Measurements from ENCODE around the gene NOP14. TPM values are rescaled to one million over a fixed set of nuclear protein-coding genes. Genes with fewer than 3 reads are reported as not detected.

Gene NOP14
- total RNA-seq, 1 donor from 2014 or later: 21.4 TPM

DNA sequence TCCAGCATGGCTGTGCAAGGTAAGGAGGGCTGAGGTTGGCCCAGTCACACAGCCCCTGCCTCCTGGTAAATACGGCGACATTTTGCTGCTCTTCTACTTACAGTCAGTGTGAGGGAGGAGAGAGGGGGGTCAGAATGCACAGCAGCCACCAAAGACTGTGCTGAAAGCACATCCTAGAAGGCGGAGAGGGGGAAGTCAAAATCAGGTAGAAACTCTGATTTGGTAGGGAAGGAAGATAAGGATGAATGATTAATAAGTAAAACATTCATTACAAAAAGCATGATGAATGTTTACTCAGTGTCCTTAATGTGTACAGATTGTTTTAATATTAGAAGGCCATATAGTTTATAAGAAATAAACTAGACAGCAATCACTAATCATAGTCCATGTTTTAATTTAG lies 62.0 kb downstream of the NOP14 start:
- H3K27ac ChIP-seq: no peak overlapping the region
- ATAC-seq: no peak
- DNase-seq: no peak

DNA sequence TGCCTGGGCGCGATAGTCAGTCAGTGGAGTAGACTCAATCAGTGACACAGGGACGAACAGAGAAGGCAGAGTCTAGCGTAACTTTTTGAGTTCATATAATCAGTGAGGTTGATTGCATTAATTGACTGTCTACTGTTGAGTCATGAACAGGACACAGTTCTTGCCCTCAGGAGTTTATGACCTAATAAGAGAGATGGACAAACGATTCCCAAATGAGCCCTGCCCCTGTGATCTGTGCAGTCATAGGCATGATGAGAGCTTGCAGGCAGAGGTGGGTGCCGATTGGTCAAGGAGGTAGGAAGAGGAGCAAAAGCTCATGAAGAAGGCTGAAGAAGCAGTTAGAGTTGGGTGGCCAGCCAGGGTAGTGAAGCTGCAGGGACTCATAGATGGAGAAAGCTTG lies 62.5 kb downstream of the NOP14 start:
- no peak for ATAC-seq
- Histone ChIP-seq H3K27me3 (no peaks in the 10 kb centered on the region), H3K27ac (no peak overlapping the region), H3K9me3 (no peaks in the 10 kb centered on the region), H3K4me1 (no peaks in the 10 kb centered on the region), H3K36me3 (peaks cover 100% of the 10 kb centered on the region), H3K4me3 (no peak overlapping the region)
- intact Hi-C loops (cut with DNase I): no loop called here
- no peak for DNase-seq
- TF ChIP-seq, protein P1, sequence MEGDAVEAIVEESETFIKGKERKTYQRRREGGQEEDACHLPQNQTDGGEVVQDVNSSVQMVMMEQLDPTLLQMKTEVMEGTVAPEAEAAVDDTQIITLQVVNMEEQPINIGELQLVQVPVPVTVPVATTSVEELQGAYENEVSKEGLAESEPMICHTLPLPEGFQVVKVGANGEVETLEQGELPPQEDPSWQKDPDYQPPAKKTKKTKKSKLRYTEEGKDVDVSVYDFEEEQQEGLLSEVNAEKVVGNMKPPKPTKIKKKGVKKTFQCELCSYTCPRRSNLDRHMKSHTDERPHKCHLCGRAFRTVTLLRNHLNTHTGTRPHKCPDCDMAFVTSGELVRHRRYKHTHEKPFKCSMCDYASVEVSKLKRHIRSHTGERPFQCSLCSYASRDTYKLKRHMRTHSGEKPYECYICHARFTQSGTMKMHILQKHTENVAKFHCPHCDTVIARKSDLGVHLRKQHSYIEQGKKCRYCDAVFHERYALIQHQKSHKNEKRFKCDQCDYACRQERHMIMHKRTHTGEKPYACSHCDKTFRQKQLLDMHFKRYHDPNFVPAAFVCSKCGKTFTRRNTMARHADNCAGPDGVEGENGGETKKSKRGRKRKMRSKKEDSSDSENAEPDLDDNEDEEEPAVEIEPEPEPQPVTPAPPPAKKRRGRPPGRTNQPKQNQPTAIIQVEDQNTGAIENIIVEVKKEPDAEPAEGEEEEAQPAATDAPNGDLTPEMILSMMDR (IDR thresholded peaks at IDR 0.05): no peak

More for the DNA sequence above, 62.0 kb downstream of the NOP14 start:
- H3K27me3 ChIP-seq: no peaks in the 10 kb centered on the region
- TF ChIP-seq, protein P1 (IDR thresholded peaks at IDR 0.05): no peak
- H3K4me1 ChIP-seq: no peaks in the 10 kb centered on the region
- no peaks in the 10 kb centered on the region for H3K9me3 ChIP-seq
- H3K4me3 ChIP-seq: no peak overlapping the region
- intact Hi-C loops (cut with DNase I): no loop called here
- peaks cover 100% of the 10 kb centered on the region for H3K36me3 ChIP-seq

DNA sequence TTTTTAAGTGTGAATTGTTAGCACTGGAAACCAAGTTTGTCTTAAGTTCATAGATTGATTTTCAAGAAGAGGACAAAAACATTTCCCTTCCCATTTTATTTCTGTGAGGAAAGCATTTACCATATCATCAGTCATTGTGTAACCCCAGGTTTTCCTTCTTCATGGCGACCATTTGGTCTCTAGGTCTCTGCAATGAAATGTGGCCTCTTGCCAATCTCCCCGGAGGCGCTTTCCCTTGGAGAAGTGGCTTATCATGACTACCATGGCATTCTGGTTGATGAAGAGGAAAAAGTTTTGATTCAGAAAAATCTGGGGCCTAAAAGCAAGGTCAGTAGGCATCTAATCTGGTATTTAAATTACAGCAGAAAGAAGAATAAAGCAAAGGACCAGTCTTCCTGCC lies 65.2 kb downstream of the NOP14 start:
- H3K27ac ChIP-seq: no peak overlapping the region
- DNase-seq: no peak
- no peaks in the 10 kb centered on the region for H3K27me3 ChIP-seq
- no peaks in the 10 kb centered on the region for H3K9me3 ChIP-seq
- no peak for ATAC-seq
- no peaks in the 10 kb centered on the region for H3K4me1 ChIP-seq
- intact Hi-C loops (cut with DNase I): no loop called here
- no peak overlapping the region for H3K4me3 ChIP-seq
- peaks cover 88% of the 10 kb centered on the region for H3K36me3 ChIP-seq
- TF ChIP-seq, protein P1 (IDR thresholded peaks at IDR 0.05): no peak

DNA sequence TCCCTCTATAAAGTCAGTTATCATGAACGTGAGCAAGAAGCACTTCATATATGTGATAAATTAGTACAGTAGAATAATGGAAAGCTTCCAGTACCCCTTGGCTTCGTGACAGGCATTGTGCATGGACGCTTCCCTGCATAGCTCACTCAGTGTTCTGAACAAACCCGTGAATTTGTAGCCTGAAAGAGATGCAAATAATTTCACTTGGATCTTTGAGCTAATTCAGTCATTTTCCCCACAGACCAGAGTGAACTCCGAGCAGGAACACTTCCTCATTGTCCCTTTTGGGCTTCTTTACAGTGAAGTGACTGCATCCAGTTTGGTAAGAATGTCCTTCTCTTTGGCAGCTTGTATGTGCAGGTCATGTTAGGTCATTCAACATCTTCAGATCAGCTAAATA lies 69.4 kb downstream of the NOP14 start:
- no peak for ATAC-seq

DNA sequence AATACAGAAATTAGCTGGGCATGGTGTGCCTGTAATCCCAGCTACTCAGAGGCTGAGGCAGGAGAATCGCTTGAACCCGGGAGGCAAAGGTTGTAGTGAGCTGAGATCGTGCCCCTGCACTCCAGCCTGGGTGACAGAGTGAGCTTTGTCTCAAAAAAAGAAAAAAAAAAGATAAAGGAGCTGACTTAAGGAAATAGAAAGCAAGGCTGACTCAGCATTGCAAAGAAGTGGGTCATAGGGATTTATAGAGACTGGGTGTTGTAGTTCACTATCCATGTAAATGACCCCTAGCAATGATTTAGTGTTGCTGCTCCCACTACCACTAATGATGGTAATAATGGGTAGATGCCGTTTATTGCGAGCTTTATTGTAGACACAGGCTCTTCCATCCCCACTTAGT lies 71.9 kb downstream of the NOP14 start:
- intact Hi-C loops (cut with DNase I): no loop called here
- Histone ChIP-seq H3K9me3 (no peaks in the 10 kb centered on the region), H3K4me1 (no peaks in the 10 kb centered on the region), H3K27me3 (no peaks in the 10 kb centered on the region), H3K36me3 (peaks cover 53% of the 10 kb centered on the region), H3K27ac (no peak overlapping the region), H3K4me3 (no peak overlapping the region)
- no peak for ATAC-seq
- TF ChIP-seq, protein P1 (IDR thresholded peaks at IDR 0.05): no peak
- no peak for DNase-seq

More for the DNA sequence above, 69.4 kb downstream of the NOP14 start:
- Histone ChIP-seq H3K27ac (no peak overlapping the region), H3K4me1 (no peaks in the 10 kb centered on the region), H3K9me3 (no peaks in the 10 kb centered on the region), H3K27me3 (no peaks in the 10 kb centered on the region), H3K4me3 (no peak overlapping the region), H3K36me3 (peaks cover 54% of the 10 kb centered on the region)
- TF ChIP-seq, protein P1 (IDR thresholded peaks at IDR 0.05): no peak
- intact Hi-C loops (cut with DNase I): no loop called here
- no peak for DNase-seq

DNA sequence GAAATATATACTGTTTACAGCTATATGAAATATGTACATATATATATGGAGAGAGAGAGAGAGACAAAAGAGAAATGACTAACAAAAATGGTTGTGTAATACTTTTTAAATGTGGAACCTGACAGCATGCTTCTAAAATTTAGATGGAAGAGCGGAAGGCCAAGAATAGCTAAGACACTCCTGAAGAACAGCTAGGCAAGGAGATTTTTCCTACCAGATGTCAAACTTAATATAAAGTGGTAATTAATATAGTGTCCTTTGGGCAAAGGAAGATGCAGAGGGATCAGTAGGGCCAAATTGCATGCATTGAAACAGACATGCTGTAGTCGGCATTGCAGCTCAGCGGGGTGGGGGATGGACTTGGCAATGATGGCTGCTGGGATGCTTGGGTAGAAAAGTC lies 74.3 kb downstream of the NOP14 start:
- no peak overlapping the region for H3K4me3 ChIP-seq
- H3K27me3 ChIP-seq: no peaks in the 10 kb centered on the region
- no peak for DNase-seq
- ATAC-seq: no peak
- no peaks in the 10 kb centered on the region for H3K4me1 ChIP-seq
- intact Hi-C loops (cut with DNase I): no loop called here
- TF ChIP-seq, protein P1 (IDR thresholded peaks at IDR 0.05): no peak
- H3K9me3 ChIP-seq: no peaks in the 10 kb centered on the region
- no peak overlapping the region for H3K27ac ChIP-seq
- peaks cover 56% of the 10 kb centered on the region for H3K36me3 ChIP-seq
